ENCODE results near the gene BHLHE40.

GRCh38 chr3:5032844-5033243, 53.6 kb downstream of the BHLHE40 start:
- no peak for TF ChIP-seq CTCF (IDR thresholded peaks at IDR 0.05; ENCODE audit: insufficient read depth, low read length, poor library complexity, severe bottlenecking)
- no peak for TF ChIP-seq EZH2phosphoT487 (conservative IDR thresholded peaks at IDR 0.05; ENCODE audit: low read length)
